ENCODE results near the gene UGT1A10.
"Not testable (repeated sequence)": the region's sequence is repeated elsewhere in the genome, so short reads cannot be mapped to it uniquely, and the experiment has no call there.

Gene UGT1A10

GRCh38 chr2:233627331-233628025, 8.8 kb upstream of the UGT1A10 start:
- H3K4me3 ChIP-seq (ENCODE audit: low read depth, low read length), result no peak overlapping the region
- no peak for TF ChIP-seq CTCF (IDR thresholded peaks at IDR 0.05; ENCODE audit: low read depth, low read length, missing control alignments)
- no peak for DNase-seq (ENCODE audit: low read depth)
- in situ Hi-C loops (cut with HindIII; ENCODE audit: low sequenced_read_pairs), result no loop called here

GRCh38 chr2:233638836-233639235, 2.6 kb downstream of the UGT1A10 start:
- DNase-seq (ENCODE audit: low read depth), result no peak
- no peak for TF ChIP-seq CTCF (IDR thresholded peaks at IDR 0.05; ENCODE audit: low read depth, low read length, missing control alignments)
- no peak overlapping the region for H3K4me3 ChIP-seq (ENCODE audit: low read depth, low read length)
- in situ Hi-C loops (cut with HindIII; ENCODE audit: low sequenced_read_pairs), result no loop called here

GRCh38 chr2:233639860-233640259, 3.6 kb downstream of the UGT1A10 start:
- TF ChIP-seq CTCF (IDR thresholded peaks at IDR 0.05; ENCODE audit: low read depth, low read length, missing control alignments), result no peak
- in situ Hi-C loops (cut with HindIII; ENCODE audit: low sequenced_read_pairs), result no loop called here
- no peak overlapping the region for H3K4me3 ChIP-seq (ENCODE audit: low read depth, low read length)
- no peak for DNase-seq (ENCODE audit: low read depth)

- H3K4me3 ChIP-seq (ENCODE audit: low read depth, low read length), result no peak overlapping the region
- no peak for DNase-seq (ENCODE audit: low read depth)
- in situ Hi-C loops (cut with HindIII; ENCODE audit: low sequenced_read_pairs), result no loop called here
- TF ChIP-seq CTCF (IDR thresholded peaks at IDR 0.05; ENCODE audit: low read depth, low read length, missing control alignments), result peak; percentile 25
These were observed 6.9 kb downstream of the UGT1A10 start for GRCh38 chr2:233643128-233643527.

GRCh38 chr2:233646033-233646432, 9.8 kb downstream of the UGT1A10 start:
- in situ Hi-C loops (cut with HindIII; ENCODE audit: low sequenced_read_pairs); DNase-seq (ENCODE audit: low read depth); H3K4me3 ChIP-seq (ENCODE audit: low read depth, low read length): not testable (repeated sequence)

GRCh38 chr2:233650981-233651380, 14.7 kb downstream of the UGT1A10 start:
- in situ Hi-C loops (cut with HindIII; ENCODE audit: low sequenced_read_pairs), result no loop called here
- no peak for DNase-seq (ENCODE audit: low read depth)
- H3K4me3 ChIP-seq (ENCODE audit: low read depth, low read length), result no peak overlapping the region
- no peak for TF ChIP-seq CTCF (IDR thresholded peaks at IDR 0.05; ENCODE audit: low read depth, low read length, missing control alignments)

GRCh38 chr2:233651430-233651829, 15.2 kb downstream of the UGT1A10 start:
- no peak for TF ChIP-seq CTCF (IDR thresholded peaks at IDR 0.05; ENCODE audit: low read depth, low read length, missing control alignments)
- no peak for DNase-seq (ENCODE audit: low read depth)
- in situ Hi-C loops (cut with HindIII; ENCODE audit: low sequenced_read_pairs), result no loop called here
- H3K4me3 ChIP-seq (ENCODE audit: low read depth, low read length), result no peak overlapping the region
